Glutamatergic neuron (in vitro differentiated cells): Measurements from ENCODE around the gene MSI1. TPM values are rescaled to one million over a fixed set of nuclear protein-coding genes. Genes with fewer than 3 reads are reported as not detected.
A peak's percentile ranks its signal among the peaks of the same experiment; 100 is the strongest.

Experiments
- DNase-seq: peaks from one replicate; pipeline ENCODE4 v3.0.0; 2022
- H3K27ac Mint-ChIP-seq: one replicate; pipeline ENCODE4 v1.8.0; 2020; ENCODE audit warnings: mild to moderate bottlenecking, mixed read lengths, inconsistent platforms; ENCODE audit not compliant: unreplicated experiment
- H3K27me3 Mint-ChIP-seq: one replicate; pipeline ENCODE4 v1.8.0; 2020; ENCODE audit warnings: mild to moderate bottlenecking, moderate library complexity, mixed read lengths, inconsistent platforms; ENCODE audit not compliant: unreplicated experiment
- H3K36me3 Mint-ChIP-seq: one replicate; pipeline ENCODE4 v1.8.0; 2020; ENCODE audit warnings: mild to moderate bottlenecking, mixed read lengths, inconsistent platforms; ENCODE audit not compliant: unreplicated experiment
- H3K4me1 Mint-ChIP-seq: one replicate; pipeline ENCODE4 v1.8.0; 2020; ENCODE audit warnings: mild to moderate bottlenecking, low read depth, mixed read lengths, inconsistent platforms; ENCODE audit not compliant: unreplicated experiment
- H3K4me3 Mint-ChIP-seq: one replicate; pipeline ENCODE4 v1.8.0; 2020; ENCODE audit warnings: mild to moderate bottlenecking, mixed read lengths, inconsistent platforms; ENCODE audit not compliant: unreplicated experiment
- H3K9me3 Mint-ChIP-seq: one replicate; pipeline ENCODE4 v1.8.0; 2020; ENCODE audit warnings: mild to moderate bottlenecking, moderate library complexity, mixed read lengths, inconsistent platforms; ENCODE audit not compliant: unreplicated experiment
- long read RNA-seq: library from polyadenylated mRNA; unstranded; transcript quantifications from one replicate; pipeline ENCODE4 v2.0.0, GENCODE V29; 2020; ENCODE audit not compliant: unreplicated experiment
- total RNA-seq: library from RNA; stranded (reverse); fragmentation: NEBNext Ultra II Directional; extraction: Animal tissue kit (Norgen Biotek cat#: 25700); gene quantifications from one replicate; pipeline ENCODE4 v1.2.1, GENCODE V29; 2021; ENCODE audit not compliant: unreplicated experiment
- TF ChIP-seq, protein P1 (sequence below): fragments of 200-600 bp; sonication (generic); IDR thresholded peaks from one replicate; pipeline ENCODE4 v1.5.0; 2021; ENCODE audit not compliant: partially characterized antibody, unreplicated experiment

The MSI1 gene
- 229 TPM for total RNA-seq
- long read RNA-seq, partial matches to known transcripts = 1 of 38 reads
- long read RNA-seq, other reads (novel, unspliced or antisense) = 37 of 38 reads

DNA sequence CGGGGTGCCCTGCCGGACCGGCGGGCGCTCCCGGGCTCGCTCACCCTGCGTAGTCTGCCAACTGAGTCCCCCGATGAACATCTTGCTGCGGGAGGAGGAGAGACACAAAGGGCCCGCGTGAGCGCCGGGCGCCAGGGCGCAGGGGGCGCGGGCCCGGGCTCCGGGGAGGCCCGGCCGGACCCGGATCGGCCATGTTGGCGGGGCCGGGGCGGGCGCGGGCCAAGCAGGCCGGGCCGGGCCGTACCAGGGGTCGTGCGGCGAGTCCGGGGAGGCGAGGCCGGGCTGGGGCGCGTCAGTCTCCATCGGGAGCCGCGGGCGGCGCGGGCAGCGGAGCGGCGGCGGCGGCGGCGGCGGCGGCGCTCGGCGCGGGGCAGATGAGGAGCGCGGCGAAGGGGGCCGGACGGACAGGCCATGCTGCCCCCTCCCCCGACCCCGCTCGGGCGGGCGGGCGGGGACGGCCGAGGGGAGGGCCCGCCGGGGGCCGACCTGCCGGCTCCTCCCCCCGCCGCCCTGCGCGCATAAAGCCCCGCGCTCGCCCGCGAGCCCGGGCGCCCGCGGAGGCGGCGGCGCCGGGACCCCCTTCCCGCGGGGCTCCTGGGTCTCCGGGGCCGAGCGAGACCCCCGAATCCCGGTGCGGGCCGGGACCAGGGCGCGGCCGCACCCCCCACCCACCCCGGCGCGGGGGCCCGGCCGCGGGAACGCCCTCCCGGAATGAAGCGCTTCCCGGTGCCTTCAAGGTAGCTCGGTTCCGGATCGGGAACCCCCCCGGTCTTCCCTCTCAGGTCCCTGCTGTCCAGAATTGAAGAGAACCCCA is at the start of gene MSI1:
Gene MSI1 (minus strand): TSS at position 376 of the 814 bp plus-strand sequence. CDS start 73 bp downstream, at position 303.
- Mint-ChIP-seq H3K9me3 (peaks cover 23% of the 10 kb centered on the region), H3K4me1 (peaks cover 33% of the 10 kb centered on the region), H3K27me3 (peaks cover 28% of the 10 kb centered on the region), H3K36me3 (no peaks in the 10 kb centered on the region), H3K27ac (peak within 1 kb of the TSS; percentile 96), H3K4me3 (peak within 1 kb of the TSS; percentile 99)
- TF ChIP-seq, protein P1, sequence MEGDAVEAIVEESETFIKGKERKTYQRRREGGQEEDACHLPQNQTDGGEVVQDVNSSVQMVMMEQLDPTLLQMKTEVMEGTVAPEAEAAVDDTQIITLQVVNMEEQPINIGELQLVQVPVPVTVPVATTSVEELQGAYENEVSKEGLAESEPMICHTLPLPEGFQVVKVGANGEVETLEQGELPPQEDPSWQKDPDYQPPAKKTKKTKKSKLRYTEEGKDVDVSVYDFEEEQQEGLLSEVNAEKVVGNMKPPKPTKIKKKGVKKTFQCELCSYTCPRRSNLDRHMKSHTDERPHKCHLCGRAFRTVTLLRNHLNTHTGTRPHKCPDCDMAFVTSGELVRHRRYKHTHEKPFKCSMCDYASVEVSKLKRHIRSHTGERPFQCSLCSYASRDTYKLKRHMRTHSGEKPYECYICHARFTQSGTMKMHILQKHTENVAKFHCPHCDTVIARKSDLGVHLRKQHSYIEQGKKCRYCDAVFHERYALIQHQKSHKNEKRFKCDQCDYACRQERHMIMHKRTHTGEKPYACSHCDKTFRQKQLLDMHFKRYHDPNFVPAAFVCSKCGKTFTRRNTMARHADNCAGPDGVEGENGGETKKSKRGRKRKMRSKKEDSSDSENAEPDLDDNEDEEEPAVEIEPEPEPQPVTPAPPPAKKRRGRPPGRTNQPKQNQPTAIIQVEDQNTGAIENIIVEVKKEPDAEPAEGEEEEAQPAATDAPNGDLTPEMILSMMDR = no peak
- peak; percentile 62 for DNase-seq

DNA sequence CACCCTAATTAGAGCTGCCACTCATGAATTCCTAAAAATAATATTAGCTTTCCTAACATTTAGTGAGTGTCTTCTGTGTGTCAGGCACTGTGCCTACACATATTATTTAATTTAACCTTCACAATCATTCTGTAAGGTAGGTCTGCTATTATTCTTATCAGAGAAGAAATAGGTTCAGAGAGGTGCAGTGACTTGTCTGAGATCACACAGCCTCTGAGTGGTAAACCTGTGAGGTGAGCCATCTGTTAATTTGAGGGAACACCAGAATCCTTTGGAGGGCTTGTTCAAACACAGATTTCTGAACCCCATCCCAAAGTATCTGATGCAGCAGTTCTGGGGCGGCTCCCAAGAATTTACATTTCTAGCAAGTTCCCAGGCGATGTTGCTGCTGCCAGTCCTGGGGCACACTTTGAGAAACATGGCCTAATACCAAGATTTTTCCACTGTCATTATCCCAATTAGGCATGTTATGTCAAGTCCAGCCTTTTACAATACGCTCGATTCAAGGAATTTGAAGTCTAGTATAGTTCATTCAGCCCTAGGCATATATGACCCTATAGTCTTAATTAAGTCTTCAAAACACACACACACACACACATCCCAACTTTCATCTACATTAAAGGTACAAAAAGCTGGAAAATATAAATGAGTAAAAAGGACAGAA is 49.1 kb upstream of the MSI1 start:
- Mint-ChIP-seq H3K27me3 (peaks cover 2% of the 10 kb centered on the region), H3K9me3 (no peaks in the 10 kb centered on the region), H3K36me3 (no peaks in the 10 kb centered on the region), H3K27ac (no peak overlapping the region), H3K4me3 (no peak overlapping the region), H3K4me1 (peaks cover 4% of the 10 kb centered on the region)
- DNase-seq = no peak
- TF ChIP-seq, protein P1 = no peak

DNA sequence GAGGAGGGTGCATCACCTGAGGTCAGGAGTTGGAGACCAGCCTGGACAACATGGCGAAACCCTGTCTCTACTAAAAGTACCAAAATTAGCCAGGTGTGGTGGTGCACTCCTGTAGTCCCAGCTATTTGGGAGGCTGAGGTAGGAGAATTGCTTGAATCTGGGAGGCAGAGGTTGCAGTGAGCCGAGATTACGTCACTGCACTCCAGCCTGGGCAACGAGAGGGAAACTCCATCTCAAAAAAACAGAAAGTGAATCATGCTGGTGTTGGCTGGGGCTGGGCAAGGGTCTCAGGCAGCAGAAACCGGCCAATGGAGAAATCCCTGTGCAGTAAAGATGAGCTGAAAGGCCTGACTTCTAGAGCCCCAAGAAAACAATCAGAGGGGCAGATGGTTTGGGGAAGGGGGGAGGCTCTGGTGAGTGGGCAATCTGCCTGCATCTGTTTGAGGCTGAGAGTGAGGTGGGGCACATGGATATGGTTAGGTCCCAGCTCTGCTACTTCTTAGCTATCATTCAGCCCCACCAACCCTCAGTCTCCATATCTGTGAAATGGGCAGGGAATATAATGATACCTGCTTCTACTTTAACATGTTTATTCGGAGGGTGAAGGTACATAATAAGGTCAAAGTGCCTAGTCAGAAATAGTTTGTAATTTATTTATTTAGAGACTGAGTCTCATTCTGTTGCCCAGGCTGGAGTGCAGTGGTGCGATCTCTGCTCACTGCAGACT is 47.7 kb upstream of the MSI1 start:
- no peak overlapping the region for H3K4me3 Mint-ChIP-seq
- no peaks in the 10 kb centered on the region for H3K36me3 Mint-ChIP-seq
- peak overlapping the region; percentile 62 for H3K27ac Mint-ChIP-seq
- H3K4me1 Mint-ChIP-seq = peaks cover 4% of the 10 kb centered on the region
- H3K27me3 Mint-ChIP-seq = peaks cover 2% of the 10 kb centered on the region
- DNase-seq = no peak
- H3K9me3 Mint-ChIP-seq = no peaks in the 10 kb centered on the region
- TF ChIP-seq, protein P1 = no peak

DNA sequence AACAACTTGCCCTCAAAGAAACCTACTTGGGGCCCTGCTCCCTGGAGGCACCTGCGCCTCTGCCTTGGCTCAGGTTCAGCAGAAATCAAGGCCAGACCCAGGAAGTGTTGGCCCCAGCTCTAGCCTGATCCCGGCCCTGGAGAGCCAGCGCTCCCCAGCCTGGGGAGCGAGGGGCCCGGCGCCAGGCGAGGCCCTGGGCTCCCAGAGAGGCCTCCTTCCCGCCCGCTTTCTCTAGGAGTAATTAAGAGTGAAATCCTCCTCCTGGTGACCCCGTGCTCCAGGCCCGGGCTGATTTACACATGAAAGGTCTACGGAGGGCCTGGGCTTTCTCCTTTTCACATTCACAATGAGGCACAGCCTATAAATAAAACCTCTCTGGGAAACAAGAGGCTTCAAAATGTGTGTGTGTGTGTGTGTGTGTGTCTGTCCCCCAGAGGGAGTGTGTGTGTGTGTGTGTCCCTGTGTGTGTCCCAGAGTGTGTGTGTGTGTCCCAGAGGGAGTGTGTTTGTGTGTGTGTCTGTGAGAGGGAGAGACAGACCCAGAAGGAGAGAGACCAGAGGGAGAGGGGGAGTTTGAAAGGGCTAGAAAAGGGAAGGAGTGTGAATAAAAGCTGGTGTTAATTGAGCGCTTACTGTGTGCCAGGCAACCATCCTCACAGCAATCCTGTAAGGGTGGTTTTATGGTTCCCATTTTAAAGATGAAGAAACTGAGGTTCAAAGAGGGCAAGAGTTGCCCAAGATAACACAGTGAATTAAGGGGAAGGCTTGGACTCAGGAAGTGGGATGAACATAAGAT is 45.1 kb upstream of the MSI1 start:
- Mint-ChIP-seq H3K36me3 (no peaks in the 10 kb centered on the region), H3K27me3 (peaks cover 2% of the 10 kb centered on the region), H3K9me3 (no peaks in the 10 kb centered on the region), H3K27ac (peak overlapping the region; percentile 81), H3K4me3 (peak overlapping the region; percentile 35), H3K4me1 (peaks cover 4% of the 10 kb centered on the region)
- TF ChIP-seq, protein P1 = no peak
- peak; percentile 22 for DNase-seq
